Measurements from ENCODE around the gene POU2AF1.

The POU2AF1 gene

GRCh38 chr11:111360150-111361043 lies 18.7 kb downstream of the POU2AF1 start:
- in situ Hi-C loops (cut with MboI; ENCODE audit: low sequenced_read_pairs, unreplicated experiment): no loop called here
- no peak for TF ChIP-seq CTCF (IDR thresholded peaks at IDR 0.05; ENCODE audit: borderline replicate concordance, control extremely low read depth, extremely low read depth, insufficient read depth, missing control alignments)
- no peak for DNase-seq (ENCODE audit: low spot score)

- DNase-seq (ENCODE audit: low spot score): no peak
- in situ Hi-C loops (cut with MboI; ENCODE audit: low sequenced_read_pairs, unreplicated experiment): no loop called here
- no peak for TF ChIP-seq CTCF (IDR thresholded peaks at IDR 0.05; ENCODE audit: borderline replicate concordance, control extremely low read depth, extremely low read depth, insufficient read depth, missing control alignments)
These were observed 19.6 kb downstream of the POU2AF1 start for GRCh38 chr11:111359223-111360149.

- TF ChIP-seq CTCF (IDR thresholded peaks at IDR 0.05; ENCODE audit: borderline replicate concordance, control extremely low read depth, extremely low read depth, insufficient read depth, missing control alignments): no peak
- in situ Hi-C loops (cut with MboI; ENCODE audit: low sequenced_read_pairs, unreplicated experiment): no loop called here
- no peak for DNase-seq (ENCODE audit: low spot score)
These were observed 20.8 kb downstream of the POU2AF1 start for GRCh38 chr11:111358038-111359001.

- no peak for DNase-seq (ENCODE audit: low spot score)
- TF ChIP-seq CTCF (IDR thresholded peaks at IDR 0.05; ENCODE audit: borderline replicate concordance, control extremely low read depth, extremely low read depth, insufficient read depth, missing control alignments): no peak
- in situ Hi-C loops (cut with MboI; ENCODE audit: low sequenced_read_pairs, unreplicated experiment): no loop called here
These were observed 21.7 kb downstream of the POU2AF1 start for GRCh38 chr11:111357150-111358037.

GRCh38 chr11:111356660-111357048 lies 22.4 kb downstream of the POU2AF1 start:
- in situ Hi-C loops (cut with MboI; ENCODE audit: low sequenced_read_pairs, unreplicated experiment): no loop called here
- no peak for TF ChIP-seq CTCF (IDR thresholded peaks at IDR 0.05; ENCODE audit: borderline replicate concordance, control extremely low read depth, extremely low read depth, insufficient read depth, missing control alignments)
- DNase-seq (ENCODE audit: low spot score): no peak

Data from GM13976 (cell line).